ENCODE measurements around the gene LPAR4. TPM values are rescaled to one million over a fixed set of nuclear protein-coding genes. Genes with fewer than 3 reads are reported as not detected.

The LPAR4 gene
- total RNA-seq, 1 donor from 2014 or later: 3.2 TPM

Other genes starting within 250 kb of the LPAR4 start
- not detected for gene RTL3, start 88.4 kb upstream of the LPAR4 start, total RNA-seq
- gene P2RY10, start 197.7 kb downstream of the LPAR4 start, total RNA-seq: not detected